GM12878 (cell line): ENCODE data around the gene B9D2. TPM values are rescaled to one million over a fixed set of nuclear protein-coding genes. Genes with fewer than 3 reads are reported as not detected.

Experiments
- ATAC-seq: fragments of 200-7000 bp; cut with Tn5 transposase; 3 replicates; pipeline ENCODE4 v1.9.1; 2020; ENCODE audit warnings: mild to moderate bottlenecking, moderate library complexity
- BruUV-seq: library from RNA; stranded (reverse); fragments of 400-500 nt; replicated peaks from 2 replicates; lab custom pipeline; 2021; lab: Mats Ljungman, UMichigan
- CTCF ChIA-PET: fragments of 300-600 bp; sonication (Branson Sonifier 250); formaldehyde crosslinking; extraction: SDS; loops from one replicate; lab custom pipeline; 2021; ENCODE audit warnings: inconsistent platforms; lab: Yijun Ruan, JAX
- POLR2A ChIA-PET: fragments of 350-600 bp; formaldehyde crosslinking; extraction: SDS; loops from one replicate; lab custom pipeline; 2021; ENCODE audit warnings: inconsistent platforms; lab: Charles Lee
- RAD21 ChIA-PET: fragments of 300-600 bp; sonication (Branson Sonifier 250); formaldehyde crosslinking; loops from one replicate; lab custom pipeline; 2023; ENCODE audit warnings: antibody characterized with exemption; ENCODE audit not compliant: unreplicated experiment; lab: Charles Lee
- SMC1A ChIA-PET: fragments of 300-600 bp; sonication (Branson Sonifier 250); formaldehyde crosslinking; loops from one replicate; lab custom pipeline; 2023; ENCODE audit not compliant: unreplicated experiment, uncharacterized antibody; lab: Charles Lee
- DNase-seq: peaks from one replicate; pipeline ENCODE4 v3.0.0-alpha.2; 2011; ENCODE audit warnings: low read depth, low spot score
- FAIRE-seq: peaks from 3 replicates; lab custom pipeline; 2011; peaks lifted over from hg19 to GRCh38; lab: Jason Lieb, UNC
- H2AFZ ChIP-seq: 2 replicates; pipeline ENCODE4 v1.6.0; 2011; ENCODE audit warnings: low read depth, low read length, control low read depth; ENCODE audit not compliant: control insufficient read depth
- H3K27ac ChIP-seq: 2 replicates; pipeline ENCODE4 v1.5.1; 2011; ENCODE audit warnings: control low read depth; ENCODE audit not compliant: control insufficient read depth, insufficient read depth
- H3K27me3 ChIP-seq, 2 experiments: replicated peaks in 1 of 2; 2 replicates each; pipeline versions ENCODE4 v1.6.0 to v1.6.1; 2011; ENCODE audit warnings: low read length in 1 of 2; ENCODE audit not compliant: control insufficient read depth in 2 of 2, insufficient read depth in 2 of 2
- H3K36me3 ChIP-seq, 2 experiments: 2 replicates each; pipeline ENCODE4 v1.5.1; 2011; ENCODE audit warnings: low read length in 1 of 2; ENCODE audit not compliant: control insufficient read depth in 2 of 2, insufficient read depth in 2 of 2
- H3K4me1 ChIP-seq: 2 replicates; pipeline ENCODE4 v1.6.1; 2011; ENCODE audit warnings: mild to moderate bottlenecking, low read length, moderate library complexity, mixed read lengths; ENCODE audit not compliant: control insufficient read depth, insufficient read depth
- H3K4me2 ChIP-seq: 2 replicates; pipeline ENCODE4 v1.6.0; 2011; ENCODE audit warnings: control low read depth; ENCODE audit not compliant: control insufficient read depth, insufficient read depth
- H3K4me3 ChIP-seq: fragments of 200-600 bp; sonication (generic); 2 replicates; pipeline ENCODE4 v1.5.1; 2016
- H3K79me2 ChIP-seq: 2 replicates; pipeline ENCODE4 v1.6.0; 2011; ENCODE audit warnings: low read length; ENCODE audit not compliant: control insufficient read depth, insufficient read depth
- H3K9ac ChIP-seq: 2 replicates; pipeline ENCODE4 v1.8.0; 2011; ENCODE audit warnings: low read length, control low read depth, mixed read lengths; ENCODE audit not compliant: control insufficient read depth, insufficient read depth
- H3K9me3 ChIP-seq: replicated peaks from 3 replicates; pipeline ENCODE4 v1.5.1; 2011; ENCODE audit warnings: mild to moderate bottlenecking, low read length; ENCODE audit not compliant: control insufficient read depth, insufficient read depth
- H4K20me1 ChIP-seq: 2 replicates; pipeline ENCODE4 v1.6.0; 2011; ENCODE audit not compliant: control insufficient read depth, insufficient read depth
- ATF2 ChIP-seq: IDR thresholded peaks from 2 replicates; pipeline ENCODE4 v1.6.1; 2012; ENCODE audit warnings: low read length, inconsistent platforms
- CBX5 ChIP-seq: sonication (generic); IDR thresholded peaks from 2 replicates; pipeline ENCODE4 v1.6.1; 2016; ENCODE audit warnings: low read depth, moderate library complexity, mild to moderate bottlenecking, inconsistent platforms
- CEBPZ ChIP-seq: fragments of 150-350 bp; IDR thresholded peaks from 2 replicates; pipeline ENCODE4 v1.6.1; 2016; ENCODE audit warnings: low read depth, low read length
- CHD1 ChIP-seq: IDR thresholded peaks from 2 replicates; pipeline ENCODE4 v1.6.1; 2012; ENCODE audit warnings: low read depth, low read length, improper control_type of control experiment
- CHD2 ChIP-seq: IDR thresholded peaks from 2 replicates; pipeline ENCODE4 v1.6.1; 2011; ENCODE audit warnings: low read depth, low read length, improper control_type of control experiment, borderline replicate concordance
- CTCF ChIP-seq, 3 experiments: IDR thresholded peaks in 2 of 3; conservative IDR thresholded peaks in 1 of 3; 2 replicates each; pipeline ENCODE4 v1.5.1; 2011; ENCODE audit warnings: low read depth in 3 of 3, low read length in 3 of 3, mild to moderate bottlenecking in 3 of 3, control low read depth in 2 of 3, moderate library complexity in 2 of 3, inconsistent platforms in 1 of 3, mixed read lengths in 1 of 3; ENCODE audit not compliant: control insufficient read depth in 2 of 3, insufficient read depth in 1 of 3; ENCODE audit errors: extremely low read depth in 1 of 3
- HDGF ChIP-seq: fragments of 450-650 bp; IDR thresholded peaks from 2 replicates; pipeline ENCODE4 v1.6.1; 2016; ENCODE audit warnings: antibody characterized with exemption
- KAT2A ChIP-seq: conservative IDR thresholded peaks from 2 replicates; pipeline ENCODE4 v1.6.1; 2011; ENCODE audit warnings: low read depth, low read length; ENCODE audit not compliant: control insufficient read depth
- POU2F2 ChIP-seq: IDR thresholded peaks from 3 replicates; pipeline ENCODE4 v1.6.1; 2011; ENCODE audit warnings: low read depth, mild to moderate bottlenecking, low read length, borderline replicate concordance
- RAD51 ChIP-seq: fragments of 450-650 bp; IDR thresholded peaks from 2 replicates; pipeline ENCODE4 v1.6.1; 2016; ENCODE audit warnings: moderate library complexity, mild to moderate bottlenecking, inconsistent platforms
- REST ChIP-seq: IDR thresholded peaks from 2 replicates; pipeline ENCODE4 v1.6.1; 2012; ENCODE audit warnings: mild to moderate bottlenecking, low read depth, low read length
- ZNF217 ChIP-seq: fragments of 450-650 bp; IDR thresholded peaks from 2 replicates; pipeline ENCODE4 v1.6.1; 2017; ENCODE audit warnings: antibody characterized with exemption, mild to moderate bottlenecking
- WGBS: methylation state at CpG from one replicate; pipeline ENCODE4 v1.1.6; 2016; ENCODE audit warnings: low lambda C conversion rate; ENCODE audit not compliant: insufficient replicate concordance, insufficient coverage; ENCODE audit errors: missing lambda C conversion rate; 5-methylcytosine and 5-hydroxymethylcytosine counted together
- in situ Hi-C: fragments of 300-500 bp; cut with MboI; formaldehyde crosslinking; loops from 9 replicates; pipeline ENCODE4 v1.14.3; 2018; ENCODE audit warnings: mixed read lengths
- intact Hi-C: fragments of 100-400 bp; cut with micrococcal nuclease; formaldehyde crosslinking; loops from one replicate; pipeline ENCODE4 v1.14.2; 2022; ENCODE audit not compliant: unreplicated experiment
- polyA plus RNA-seq, 11 experiments: library from polyadenylated mRNA; depleted of rRNA in 4 of 11; unstranded in 6 of 11; stranded (reverse) in 5 of 11; fragments of >200 nt; fragmentation: Nextera tagmentation in 4 of 11; fragmentation: Illumina TruSeq in 1 of 11; extraction: Ambion mirVana in 4 of 11; extraction: Trizol in 1 of 11; gene quantifications; 1 replicate in 1 of 11; 2 replicates in 10 of 11; pipeline versions ENCODE4 v1.2.1 to v1.2.3, GENCODE V29; 2011 to 2016; ENCODE audit warnings: inconsistent platforms in 2 of 11, missing spikeins in 2 of 11, low read depth in 1 of 11
- total RNA-seq, 4 experiments: library from RNA; depleted of rRNA in 3 of 4; stranded (reverse); fragments of >200 nt in 3 of 4; fragmentation: Illumina TruSeq in 1 of 4; extraction: Trizol in 1 of 4; gene quantifications; 2 replicates each; pipeline versions ENCODE4 v1.2.1 to v1.2.3, GENCODE V29; 2013 to 2021

B9D2 gene
- total and polyA plus RNA-seq, 10 of the 15 experiments (the other 5 are each of a cell fraction or from before 2014, with no cell fraction given), result 2.4 to 12.4 (median 5.0) TPM

- Histone ChIP-seq H3K79me2 (peaks cover 10% of the 10 kb centered on the region), H2AFZ (no peak overlapping the region), H3K36me3 (peaks cover 35 to 51% of the 10 kb centered on the region in 2 experiments), H3K27ac (no peak overlapping the region), H3K4me3 (no peak overlapping the region), H3K27me3 (no peaks in the 10 kb centered on the region), H3K9ac (no peak overlapping the region), H4K20me1 (no peaks in the 10 kb centered on the region), H3K9me3 (no peaks in the 10 kb centered on the region), H3K4me2 (no peak overlapping the region), H3K4me1 (peaks cover 61% of the 10 kb centered on the region)
- ChIA-PET SMC1A (interaction anchor here (0.7 to 1.8 kb wide), 3 partner anchors 39 to 63 kb away, joined by 3 to 6 read pairs (median 4); partner anchors contain the start of gene HNRNPUL1), CTCF (interaction anchor here (0.6 to 7.2 kb wide), 3 partner anchors 41 to 134 kb away, joined by 3 to 84 read pairs (median 3); partner anchors contain the start of gene HNRNPUL1), RAD21 (interaction anchor here (1.1 kb wide), 1 partner anchor 101 kb away, joined by 4 read pairs; no protein-coding TSS in a partner anchor), POLR2A (interaction anchor here (0.5 to 1.0 kb wide), 4 partner anchors 25 to 51 kb away, joined by 3 read pairs; partner anchors contain the start of gene HNRNPUL1)
- intact Hi-C loops, result no loop called here
- DNase-seq (no peak), FAIRE-seq (no peak), ATAC-seq (no peak)
- 93% methylated on average over 4 of the region's 4 CpGs for WGBS
- BruUV-seq, result no TSS peak
- in situ Hi-C loops, result no loop called here
- TF ChIP-seq CEBPZ (no peak), CHD2 (no peak), CTCF (IDR thresholded peaks at IDR 0.05 in 2 of 3, conservative IDR thresholded peaks at IDR 0.05 in 1 of 3; ENCODE audit: control insufficient read depth in 2 of 3, extremely low read depth in 1 of 3, insufficient read depth in 1 of 3, low read depth in 3 of 3, low read length in 3 of 3) (no peak), KAT2A (no peak), REST (no peak), CHD1 (no peak), POU2F2 (no peak), CBX5 (no peak), HDGF (no peak), RAD51 (no peak), ZNF217 (no peak), ATF2 (no peak)
Measured at GRCh38 chr19:41304706-41305483, 59.1 kb downstream of the B9D2 start.
